H9 (cell line): ENCODE data around the gene PRCC. TPM values are rescaled to one million over a fixed set of nuclear protein-coding genes. Genes with fewer than 3 reads are reported as not detected.

ENCODE experiments used
- DNase-seq: peaks from one replicate; pipeline ENCODE4 v3.0.0-alpha.2; 2017
- H2AFZ ChIP-seq: one replicate; pipeline ENCODE4 v1.6.1; 2013; ENCODE audit warnings: mild to moderate bottlenecking, low read length, control low read depth, moderate library complexity
- H2AK5ac ChIP-seq: 2 replicates; pipeline ENCODE4 v1.6.1; 2013; ENCODE audit warnings: low read length, control low read depth, mixed read lengths; ENCODE audit not compliant: insufficient read length
- H2BK120ac ChIP-seq: one replicate; pipeline ENCODE4 v1.6.1; 2013; ENCODE audit warnings: low read depth, mild to moderate bottlenecking, low read length, control low read depth, inconsistent platforms; ENCODE audit not compliant: poor library complexity, severe bottlenecking
- H2BK12ac ChIP-seq: 2 replicates; pipeline ENCODE4 v1.6.1; 2013; ENCODE audit warnings: low read length, control low read depth, mixed read lengths, low read depth; ENCODE audit not compliant: insufficient read length
- H2BK15ac ChIP-seq: 2 replicates; pipeline ENCODE4 v1.6.1; 2013; ENCODE audit warnings: low read depth, low read length, control low read depth
- H2BK20ac ChIP-seq: one replicate; pipeline ENCODE4 v1.6.1; 2013; ENCODE audit warnings: low read depth, mild to moderate bottlenecking, low read length, control low read depth, inconsistent platforms; ENCODE audit not compliant: poor library complexity, severe bottlenecking
- H2BK5ac ChIP-seq: 2 replicates; pipeline ENCODE4 v1.6.1; 2013; ENCODE audit warnings: low read length, control low read depth, mixed read lengths; ENCODE audit not compliant: insufficient read length
- H3K14ac ChIP-seq: 2 replicates; pipeline ENCODE4 v1.6.1; 2013; ENCODE audit warnings: low read length, control low read depth; ENCODE audit not compliant: insufficient read depth
- H3K18ac ChIP-seq: 2 replicates; pipeline ENCODE4 v1.6.1; 2013; ENCODE audit warnings: low read depth, mild to moderate bottlenecking, mixed read lengths, low read length, control low read depth; ENCODE audit not compliant: insufficient read length
- H3K23ac ChIP-seq: 2 replicates; pipeline ENCODE4 v1.6.1; 2013; ENCODE audit warnings: low read length, control low read depth, mixed read lengths, low read depth; ENCODE audit not compliant: insufficient read length
- H3K23me2 ChIP-seq: 2 replicates; pipeline ENCODE4 v1.6.1; 2013; ENCODE audit warnings: low read depth, mild to moderate bottlenecking, mixed read lengths, low read length, control low read depth; ENCODE audit not compliant: insufficient read length, poor library complexity, severe bottlenecking
- H3K27ac ChIP-seq: 2 replicates; pipeline ENCODE4 v1.5.1; 2013; ENCODE audit warnings: low read length, control low read depth, mixed read lengths, low read depth; ENCODE audit not compliant: insufficient read length
- H3K27me3 ChIP-seq: 2 replicates; pipeline ENCODE4 v1.6.1; 2013; ENCODE audit warnings: low read length, control low read depth, inconsistent platforms; ENCODE audit not compliant: insufficient read depth
- H3K4ac ChIP-seq: 2 replicates; pipeline ENCODE4 v1.6.1; 2013; ENCODE audit warnings: low read depth, mild to moderate bottlenecking, control low read depth, inconsistent platforms, low read length, moderate library complexity
- H3K4me1 ChIP-seq: 2 replicates; pipeline ENCODE4 v1.6.1; 2013; ENCODE audit warnings: low read length, control low read depth, inconsistent platforms; ENCODE audit not compliant: insufficient read depth
- H3K4me2 ChIP-seq: 2 replicates; pipeline ENCODE4 v1.6.1; 2013; ENCODE audit warnings: low read length, control low read depth, mixed read lengths; ENCODE audit not compliant: insufficient read length, insufficient read depth
- H3K56ac ChIP-seq: 2 replicates; pipeline ENCODE4 v1.6.1; 2013; ENCODE audit warnings: low read depth, mild to moderate bottlenecking, mixed read lengths, low read length, control low read depth; ENCODE audit not compliant: insufficient read length
- H3K79me1 ChIP-seq: 2 replicates; pipeline ENCODE4 v1.6.1; 2013; ENCODE audit warnings: low read depth, mild to moderate bottlenecking, moderate library complexity, low read length, control low read depth, inconsistent platforms; ENCODE audit not compliant: insufficient read depth, poor library complexity, severe bottlenecking
- H3K79me2 ChIP-seq: 2 replicates; pipeline ENCODE4 v1.6.1; 2013; ENCODE audit warnings: low read length, control low read depth, inconsistent platforms; ENCODE audit not compliant: insufficient read depth
- H3K9ac ChIP-seq: 2 replicates; pipeline ENCODE4 v1.6.1; 2013; ENCODE audit warnings: low read length, control low read depth, mixed read lengths; ENCODE audit not compliant: insufficient read length; ENCODE audit errors: extremely low read depth
- H3K9me3 ChIP-seq: one replicate; pipeline ENCODE4 v1.6.1; 2013; ENCODE audit warnings: low read depth, low read length, inconsistent platforms; ENCODE audit not compliant: control insufficient read depth
- H3T11ph ChIP-seq: one replicate; pipeline ENCODE4 v1.6.1; 2013; ENCODE audit warnings: mild to moderate bottlenecking, low read length, control low read depth, inconsistent platforms
- H4K20me1 ChIP-seq: one replicate; pipeline ENCODE4 v1.6.1; 2013; ENCODE audit not compliant: control insufficient read depth, insufficient read length, insufficient read depth
- H4K5ac ChIP-seq: 2 replicates; pipeline ENCODE4 v1.6.1; 2013; ENCODE audit warnings: low read depth, mild to moderate bottlenecking, mixed read lengths, low read length, control low read depth; ENCODE audit not compliant: insufficient read length
- H4K8ac ChIP-seq: replicated peaks from 2 replicates; pipeline ENCODE4 v1.6.1; 2013; ENCODE audit warnings: low read length, control low read depth, mixed read lengths, low read depth; ENCODE audit not compliant: insufficient read length
- H4K91ac ChIP-seq: 2 replicates; pipeline ENCODE4 v1.6.1; 2013; ENCODE audit warnings: low read depth, mild to moderate bottlenecking, moderate library complexity, mixed read lengths, low read length, control low read depth; ENCODE audit not compliant: insufficient read length
- H3K27ac Mint-ChIP-seq, 3 experiments: 2 replicates in 2 of 3; 3 replicates in 1 of 3; pipeline ENCODE4 v1.8.0; 2020 to 2021; ENCODE audit warnings: mixed read lengths in 3 of 3, mild to moderate bottlenecking in 1 of 3, moderate library complexity in 1 of 3
- H3K27me3 Mint-ChIP-seq: 2 replicates; pipeline ENCODE4 v1.8.0; 2021; ENCODE audit warnings: low read depth, mild to moderate bottlenecking, moderate library complexity, mixed read lengths
- H3K36me3 Mint-ChIP-seq, 3 experiments: 2 replicates in 2 of 3; 3 replicates in 1 of 3; pipeline ENCODE4 v1.8.0; 2020 to 2021; ENCODE audit warnings: low read depth in 3 of 3, mixed read lengths in 3 of 3; ENCODE audit not compliant: insufficient read depth in 1 of 3
- H3K4me1 Mint-ChIP-seq, 2 experiments: 2 replicates each; pipeline ENCODE4 v1.8.0; 2020; ENCODE audit warnings: mixed read lengths in 2 of 2
- H3K4me3 Mint-ChIP-seq, 2 experiments: 2 replicates in 1 of 2; 3 replicates in 1 of 2; pipeline ENCODE4 v1.8.0; 2020 to 2021; ENCODE audit warnings: mild to moderate bottlenecking in 2 of 2, mixed read lengths in 2 of 2, moderate library complexity in 1 of 2
- H3K9me3 Mint-ChIP-seq, 2 experiments: 2 replicates in 1 of 2; 3 replicates in 1 of 2; pipeline ENCODE4 v1.8.0; 2020; ENCODE audit warnings: mild to moderate bottlenecking in 2 of 2, mixed read lengths in 2 of 2, moderate library complexity in 1 of 2
- WGBS: extraction: QIAGEN DNeasy Blood & Tissue Kit; methylation state at CpG from one replicate; pipeline ENCODE4 v1.1.7; 2013; ENCODE audit warnings: missing lambda C conversion rate, low lambda C conversion rate, mixed read lengths; ENCODE audit not compliant: insufficient read length; ENCODE audit errors: extremely low coverage; 5-methylcytosine and 5-hydroxymethylcytosine counted together
- total RNA-seq: library from RNA; stranded (reverse); gene quantifications from 2 replicates; pipeline ENCODE4 v1.2.1, GENCODE V29; 2021
- TF ChIP-seq, protein P1 (sequence below): fragments of 200-600 bp; sonication (generic); conservative IDR thresholded peaks from 3 replicates; pipeline ENCODE4 v1.8.0; 2021; ENCODE audit warnings: antibody characterized with exemption, mild to moderate bottlenecking

Gene PRCC
- total RNA-seq, 1 experiment from 2014 or later: 129 TPM

DNA sequence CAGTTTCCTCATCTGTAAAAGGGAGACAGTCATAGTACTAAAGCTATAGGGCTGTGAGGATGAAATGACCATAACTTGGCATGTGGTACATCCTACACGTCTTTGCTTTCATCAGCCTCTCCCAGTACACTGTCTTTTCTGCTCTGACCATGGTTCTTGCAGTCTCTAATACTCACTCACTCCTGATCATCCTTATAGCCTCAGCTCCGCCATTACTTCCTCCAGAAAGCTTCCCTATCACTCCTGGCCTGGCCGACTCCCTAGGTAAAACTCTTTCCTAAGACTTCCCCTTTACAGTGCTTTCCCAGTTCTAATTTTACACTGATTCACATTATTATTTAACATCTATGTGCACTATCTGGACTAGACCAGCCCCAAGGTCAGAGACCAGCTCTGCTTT lies 21.5 kb upstream of the PRCC start:
- no peak overlapping the region for H3K4ac ChIP-seq
- H4K91ac ChIP-seq: peak overlapping the region; percentile 43
- no peak overlapping the region for H2AFZ ChIP-seq
- H3K9me3 ChIP-seq: no peaks in the 10 kb centered on the region
- no peak overlapping the region for H4K5ac ChIP-seq
- H2BK20ac ChIP-seq: no peak overlapping the region
- no peak for DNase-seq
- H3T11ph ChIP-seq: no peak overlapping the region
- no peaks in the 10 kb centered on the region for H3K27me3 Mint-ChIP-seq
- no peak overlapping the region for H2BK12ac ChIP-seq
- H3K18ac ChIP-seq: no peak overlapping the region
- no peaks in the 10 kb centered on the region for H3K9me3 Mint-ChIP-seq
- no peaks in the 10 kb centered on the region for H3K27me3 ChIP-seq
- no peak overlapping the region for H3K14ac ChIP-seq
- no peaks in the 10 kb centered on the region for H4K20me1 ChIP-seq
- no peak overlapping the region for H2BK120ac ChIP-seq
- no peak overlapping the region for H3K27ac ChIP-seq
- peak overlapping the region; percentile 81 to 100 (median 100); a peak in 5 of 7 replicates for H3K27ac Mint-ChIP-seq
- H3K4me3 Mint-ChIP-seq: peak overlapping the region; percentile 82 to 91
- WGBS: no CpG with 5 or more reads among the region's 3 CpGs
- H3K23ac ChIP-seq: no peak overlapping the region
- peaks cover 33 to 51% (median 40%) of the 10 kb centered on the region in 3 experiments for H3K36me3 Mint-ChIP-seq
- TF ChIP-seq, protein P1, sequence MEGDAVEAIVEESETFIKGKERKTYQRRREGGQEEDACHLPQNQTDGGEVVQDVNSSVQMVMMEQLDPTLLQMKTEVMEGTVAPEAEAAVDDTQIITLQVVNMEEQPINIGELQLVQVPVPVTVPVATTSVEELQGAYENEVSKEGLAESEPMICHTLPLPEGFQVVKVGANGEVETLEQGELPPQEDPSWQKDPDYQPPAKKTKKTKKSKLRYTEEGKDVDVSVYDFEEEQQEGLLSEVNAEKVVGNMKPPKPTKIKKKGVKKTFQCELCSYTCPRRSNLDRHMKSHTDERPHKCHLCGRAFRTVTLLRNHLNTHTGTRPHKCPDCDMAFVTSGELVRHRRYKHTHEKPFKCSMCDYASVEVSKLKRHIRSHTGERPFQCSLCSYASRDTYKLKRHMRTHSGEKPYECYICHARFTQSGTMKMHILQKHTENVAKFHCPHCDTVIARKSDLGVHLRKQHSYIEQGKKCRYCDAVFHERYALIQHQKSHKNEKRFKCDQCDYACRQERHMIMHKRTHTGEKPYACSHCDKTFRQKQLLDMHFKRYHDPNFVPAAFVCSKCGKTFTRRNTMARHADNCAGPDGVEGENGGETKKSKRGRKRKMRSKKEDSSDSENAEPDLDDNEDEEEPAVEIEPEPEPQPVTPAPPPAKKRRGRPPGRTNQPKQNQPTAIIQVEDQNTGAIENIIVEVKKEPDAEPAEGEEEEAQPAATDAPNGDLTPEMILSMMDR: no peak
- 0 out of 2 replicates have a peak overlapping the region, but pooled peaks have one; percentile 27 for H2BK15ac ChIP-seq
- no peaks in the 10 kb centered on the region for H3K79me1 ChIP-seq
- H2BK5ac ChIP-seq: no peak overlapping the region
- H3K23me2 ChIP-seq: peaks cover 23% of the 10 kb centered on the region
- H2AK5ac ChIP-seq: no peak overlapping the region
- peaks cover 64 to 70% of the 10 kb centered on the region in 2 experiments for H3K4me1 Mint-ChIP-seq
- H4K8ac ChIP-seq: no peak overlapping the region
- peak overlapping the region; percentile 53 for H3K4me2 ChIP-seq
- peaks cover 26% of the 10 kb centered on the region for H3K4me1 ChIP-seq
- peak overlapping the region; percentile 53 for H3K9ac ChIP-seq
- H3K79me2 ChIP-seq: peaks cover 32% of the 10 kb centered on the region; the same call in 1 of the 2 replicates
- no peak overlapping the region for H3K56ac ChIP-seq
